Measurements from ENCODE around the gene ASCL2. TPM values are rescaled to one million over a fixed set of nuclear protein-coding genes. Genes with fewer than 3 reads are reported as not detected.

ASCL2 gene
- total RNA-seq, 2 experiments from 2014 or later, result not detected

DNA sequence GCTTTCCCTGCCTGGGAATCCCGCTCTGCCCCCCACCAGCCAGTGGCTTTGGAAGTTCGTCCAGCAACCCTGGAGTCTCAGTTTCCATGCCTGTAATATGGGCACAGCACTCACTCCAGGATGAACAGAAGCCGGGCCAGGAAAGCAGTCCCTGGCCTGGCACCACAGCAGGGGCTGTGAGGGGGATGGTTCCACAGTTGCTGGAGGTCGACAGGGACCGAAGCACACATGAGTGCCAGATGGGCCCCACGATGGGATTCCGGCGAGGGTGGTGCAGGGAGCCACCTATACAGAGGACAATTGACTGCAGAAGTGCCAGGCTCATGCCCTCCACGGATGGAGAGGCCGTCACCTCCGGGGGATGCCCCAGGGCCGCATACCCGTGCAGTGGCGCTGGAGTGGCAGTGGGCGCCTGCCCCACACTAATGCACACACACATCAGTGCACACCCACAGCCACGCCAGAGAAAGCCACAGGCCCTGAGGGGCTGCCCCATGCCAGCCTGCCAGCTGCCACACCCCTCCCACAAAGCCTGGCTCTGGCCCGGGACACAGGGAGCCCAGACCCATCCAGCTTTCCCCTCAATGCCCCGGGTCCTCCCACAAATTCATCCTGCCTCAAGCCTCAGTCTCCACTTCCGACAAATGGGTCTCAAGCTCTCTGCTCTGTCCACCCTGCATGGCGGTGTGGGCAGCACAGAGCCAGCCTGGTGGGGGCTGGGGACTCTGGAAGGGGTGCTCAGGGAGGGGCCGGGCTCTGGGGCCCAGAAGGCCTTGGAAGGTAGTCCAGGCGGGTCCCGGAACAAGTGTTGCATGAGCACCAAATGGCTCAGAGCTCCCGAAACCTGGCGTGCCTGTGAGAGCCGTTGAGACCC is 9.7 kb downstream of the ASCL2 start:
- DNase-seq (ENCODE audit: low spot score), result no peak
- Histone ChIP-seq H3K4me1 (ENCODE audit: insufficient read depth, low read length, poor library complexity, severe bottlenecking) (peaks cover 7% of the 10 kb centered on the region), H3K4me3 (ENCODE audit: low read depth, low read length, poor library complexity, severe bottlenecking) (no peak overlapping the region), H4K20me1 (ENCODE audit: insufficient read depth, low read length) (no peaks in the 10 kb centered on the region), H3K4me2 (ENCODE audit: low read length) (no peak overlapping the region), H3K79me2 (ENCODE audit: insufficient read depth, low read depth, low read length) (no peaks in the 10 kb centered on the region), H3K27ac (ENCODE audit: low read depth, low read length, poor library complexity, severe bottlenecking) (no peak overlapping the region), H3K9me2 (ENCODE audit: insufficient read depth, low read length) (no peaks in the 10 kb centered on the region), H3K9me3 (ENCODE audit: low read length) (no peaks in the 10 kb centered on the region), H3K36me3 (ENCODE audit: insufficient read depth, low read length) (no peaks in the 10 kb centered on the region), H2AFZ (ENCODE audit: low read length) (no peak overlapping the region)
- no TSS peak for BruUV-seq (replicated peaks)
- intact Hi-C loops (cut with micrococcal nuclease; ENCODE audit: unreplicated experiment), result no loop called here
- TF ChIP-seq, protein P1, sequence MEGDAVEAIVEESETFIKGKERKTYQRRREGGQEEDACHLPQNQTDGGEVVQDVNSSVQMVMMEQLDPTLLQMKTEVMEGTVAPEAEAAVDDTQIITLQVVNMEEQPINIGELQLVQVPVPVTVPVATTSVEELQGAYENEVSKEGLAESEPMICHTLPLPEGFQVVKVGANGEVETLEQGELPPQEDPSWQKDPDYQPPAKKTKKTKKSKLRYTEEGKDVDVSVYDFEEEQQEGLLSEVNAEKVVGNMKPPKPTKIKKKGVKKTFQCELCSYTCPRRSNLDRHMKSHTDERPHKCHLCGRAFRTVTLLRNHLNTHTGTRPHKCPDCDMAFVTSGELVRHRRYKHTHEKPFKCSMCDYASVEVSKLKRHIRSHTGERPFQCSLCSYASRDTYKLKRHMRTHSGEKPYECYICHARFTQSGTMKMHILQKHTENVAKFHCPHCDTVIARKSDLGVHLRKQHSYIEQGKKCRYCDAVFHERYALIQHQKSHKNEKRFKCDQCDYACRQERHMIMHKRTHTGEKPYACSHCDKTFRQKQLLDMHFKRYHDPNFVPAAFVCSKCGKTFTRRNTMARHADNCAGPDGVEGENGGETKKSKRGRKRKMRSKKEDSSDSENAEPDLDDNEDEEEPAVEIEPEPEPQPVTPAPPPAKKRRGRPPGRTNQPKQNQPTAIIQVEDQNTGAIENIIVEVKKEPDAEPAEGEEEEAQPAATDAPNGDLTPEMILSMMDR (conservative IDR thresholded peaks at IDR 0.05; ENCODE audit: low read length), result no peak
- no peak for TF ChIP-seq EZH2phosphoT487 (IDR thresholded peaks at IDR 0.05; ENCODE audit: borderline replicate concordance, low read depth, low read length)
- ChIA-PET CTCF (ENCODE audit: unreplicated experiment) (no interaction called here), POLR2A (no interaction called here)

DNA sequence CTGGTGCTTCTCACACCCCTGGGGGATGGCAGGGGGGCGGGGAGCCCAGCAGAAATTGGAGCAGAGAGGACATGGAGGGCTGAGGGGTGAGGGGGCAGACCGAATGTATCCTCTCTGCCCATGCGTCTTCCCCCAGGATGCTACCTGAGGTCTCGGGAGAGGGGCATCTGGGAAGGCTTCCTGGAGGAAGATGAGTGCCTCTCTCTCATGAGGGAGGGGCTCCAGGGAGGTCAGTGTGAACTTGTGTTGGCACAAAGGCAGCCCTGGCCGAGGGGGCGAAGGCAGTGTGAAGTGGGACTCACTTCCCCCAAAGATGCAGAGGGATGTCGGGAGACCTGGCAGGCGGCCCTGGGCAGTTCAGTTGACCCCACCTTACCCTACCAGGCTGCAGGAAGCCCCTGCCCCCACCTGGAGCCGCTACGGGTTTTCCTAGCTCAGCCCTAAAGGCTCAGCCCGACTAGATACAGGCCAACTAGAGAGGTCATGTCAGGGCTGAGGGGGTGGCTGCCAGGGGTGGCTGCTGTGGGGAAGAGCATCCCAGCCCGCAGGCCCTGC is 10.4 kb downstream of the ASCL2 start:
- POLR2A ChIA-PET, result no interaction called here
- Histone ChIP-seq H3K9me2 (ENCODE audit: insufficient read depth, low read length) (no peaks in the 10 kb centered on the region), H4K20me1 (ENCODE audit: insufficient read depth, low read length) (no peaks in the 10 kb centered on the region), H3K36me3 (ENCODE audit: insufficient read depth, low read length) (no peaks in the 10 kb centered on the region), H3K4me1 (ENCODE audit: insufficient read depth, low read length, poor library complexity, severe bottlenecking) (no peaks in the 10 kb centered on the region), H3K9me3 (ENCODE audit: low read length) (no peaks in the 10 kb centered on the region), H3K27ac (ENCODE audit: low read depth, low read length, poor library complexity, severe bottlenecking) (no peak overlapping the region), H3K4me3 (ENCODE audit: low read depth, low read length, poor library complexity, severe bottlenecking) (no peak overlapping the region), H2AFZ (ENCODE audit: low read length) (no peak overlapping the region), H3K79me2 (ENCODE audit: insufficient read depth, low read depth, low read length) (no peaks in the 10 kb centered on the region), H3K4me2 (ENCODE audit: low read length) (no peak overlapping the region)
- intact Hi-C loops (cut with micrococcal nuclease; ENCODE audit: unreplicated experiment), result no loop called here
- TF ChIP-seq EZH2phosphoT487 (IDR thresholded peaks at IDR 0.05; ENCODE audit: borderline replicate concordance, low read depth, low read length), result no peak
- TF ChIP-seq, protein P1 (conservative IDR thresholded peaks at IDR 0.05; ENCODE audit: low read length), result no peak
- DNase-seq (ENCODE audit: low spot score), result no peak
- no TSS peak for BruUV-seq (replicated peaks)
- CTCF ChIA-PET (ENCODE audit: unreplicated experiment), result no interaction called here

DNA sequence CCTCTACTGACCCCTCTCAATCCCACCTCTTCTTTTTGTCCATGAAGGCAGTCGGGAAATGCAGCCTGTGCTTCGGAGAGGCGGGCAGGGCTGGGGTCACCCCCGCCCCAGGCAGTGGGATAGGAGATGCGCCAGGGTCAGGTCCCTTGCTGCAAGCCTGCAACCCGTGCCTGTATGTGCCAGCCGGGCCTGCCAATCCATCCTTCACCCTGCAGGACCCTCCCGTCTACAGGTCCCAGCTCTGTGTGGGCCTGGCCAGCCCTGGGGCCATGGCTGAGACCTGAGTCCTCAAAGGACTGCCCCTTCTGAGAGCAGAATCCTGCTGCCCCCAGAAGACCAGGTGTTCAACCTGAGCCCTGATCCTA is 10.9 kb downstream of the ASCL2 start:
- H3K4me2 ChIP-seq (ENCODE audit: low read length), result no peak overlapping the region
- no peak overlapping the region for H2AFZ ChIP-seq (ENCODE audit: low read length)
- no peaks in the 10 kb centered on the region for H4K20me1 ChIP-seq (ENCODE audit: insufficient read depth, low read length)
- CTCF ChIA-PET (ENCODE audit: unreplicated experiment), result no interaction called here
- no peak overlapping the region for H3K4me3 ChIP-seq (ENCODE audit: low read depth, low read length, poor library complexity, severe bottlenecking)
- H3K36me3 ChIP-seq (ENCODE audit: insufficient read depth, low read length), result no peaks in the 10 kb centered on the region
- no peaks in the 10 kb centered on the region for H3K4me1 ChIP-seq (ENCODE audit: insufficient read depth, low read length, poor library complexity, severe bottlenecking)
- no peak for TF ChIP-seq EZH2phosphoT487 (IDR thresholded peaks at IDR 0.05; ENCODE audit: borderline replicate concordance, low read depth, low read length)
- TF ChIP-seq, protein P1 (conservative IDR thresholded peaks at IDR 0.05; ENCODE audit: low read length), result no peak
- no TSS peak for BruUV-seq (replicated peaks)
- no peaks in the 10 kb centered on the region for H3K9me2 ChIP-seq (ENCODE audit: insufficient read depth, low read length)
- H3K27ac ChIP-seq (ENCODE audit: low read depth, low read length, poor library complexity, severe bottlenecking), result no peak overlapping the region
- no peaks in the 10 kb centered on the region for H3K79me2 ChIP-seq (ENCODE audit: insufficient read depth, low read depth, low read length)
- no peaks in the 10 kb centered on the region for H3K9me3 ChIP-seq (ENCODE audit: low read length)
- intact Hi-C loops (cut with micrococcal nuclease; ENCODE audit: unreplicated experiment), result no loop called here
- POLR2A ChIA-PET, result no interaction called here
- no peak for DNase-seq (ENCODE audit: low spot score)
